Keratinocyte (primary cell): ENCODE results near the gene BFSP2. TPM values are rescaled to one million over a fixed set of nuclear protein-coding genes. Genes with fewer than 3 reads are reported as not detected.

Experiments used
- DNase-seq: peaks from one replicate; pipeline ENCODE4 v3.0.0-alpha.2; 2011; ENCODE audit warnings: low read depth, missing footprints, low spot score
- FAIRE-seq: peaks from 2 replicates; lab custom pipeline; 2011; peaks lifted over from hg19 to GRCh38; lab: Jason Lieb, UNC
- H2AFZ ChIP-seq: 2 replicates; pipeline ENCODE4 v1.6.0; 2012; ENCODE audit warnings: low read length, control low read depth, inconsistent platforms; ENCODE audit not compliant: control insufficient read depth
- H3K27ac ChIP-seq: 2 replicates; pipeline ENCODE4 v1.5.1; 2011; ENCODE audit warnings: low read length; ENCODE audit not compliant: control insufficient read depth, insufficient read depth
- H3K27me3 ChIP-seq: 3 replicates; pipeline ENCODE4 v1.6.0; 2011; ENCODE audit warnings: low read length; ENCODE audit not compliant: control insufficient read depth, insufficient read depth; ENCODE audit errors: extremely low read depth
- H3K36me3 ChIP-seq, 2 experiments: 2 replicates in 1 of 2; 3 replicates in 1 of 2; pipeline ENCODE4 v1.5.1; 2011; ENCODE audit warnings: low read length in 2 of 2, mild to moderate bottlenecking in 1 of 2; ENCODE audit not compliant: control insufficient read depth in 2 of 2, insufficient read depth in 2 of 2; ENCODE audit errors: extremely low read depth in 1 of 2
- H3K4me1 ChIP-seq: 3 replicates; pipeline ENCODE4 v1.5.1; 2011; ENCODE audit warnings: low read length; ENCODE audit not compliant: control insufficient read depth, insufficient read depth; ENCODE audit errors: extremely low read depth
- H3K4me2 ChIP-seq: 3 replicates; pipeline ENCODE4 v1.6.0; 2011; ENCODE audit warnings: low read depth, low read length; ENCODE audit not compliant: control insufficient read depth, insufficient read depth; ENCODE audit errors: extremely low read depth
- H3K4me3 ChIP-seq, 3 experiments: fragments of 200-600 bp in 1 of 3; sonication (generic) in 1 of 3; 2 replicates in 2 of 3; 3 replicates in 1 of 3; pipeline ENCODE4 v1.5.1; 2011 to 2016; ENCODE audit warnings: low read length in 3 of 3, mild to moderate bottlenecking in 3 of 3, control low read depth in 2 of 3, inconsistent platforms in 1 of 3, low read depth in 1 of 3, mixed read lengths in 1 of 3, mixed run types in 1 of 3, moderate library complexity in 1 of 3; ENCODE audit not compliant: control insufficient read depth in 2 of 3, insufficient read depth in 2 of 3; ENCODE audit errors: extremely low read depth in 1 of 3
- H3K79me2 ChIP-seq: 2 replicates; pipeline ENCODE4 v1.6.0; 2012; ENCODE audit warnings: low read length; ENCODE audit not compliant: control insufficient read depth, insufficient read depth
- H3K9ac ChIP-seq: 3 replicates; pipeline ENCODE4 v1.6.0; 2011; ENCODE audit warnings: low read length; ENCODE audit not compliant: control insufficient read depth, insufficient read depth; ENCODE audit errors: extremely low read depth
- H3K9me1 ChIP-seq: 3 replicates; pipeline ENCODE4 v1.6.0; 2011; ENCODE audit warnings: low read length; ENCODE audit not compliant: control insufficient read depth, insufficient read depth; ENCODE audit errors: extremely low read depth
- H3K9me3 ChIP-seq: 2 replicates; pipeline ENCODE4 v1.5.1; 2012; ENCODE audit warnings: low read depth, low read length; ENCODE audit not compliant: control insufficient read depth
- H4K20me1 ChIP-seq: 3 replicates; pipeline ENCODE4 v1.6.0; 2011; ENCODE audit warnings: low read length; ENCODE audit not compliant: control insufficient read depth, insufficient read depth; ENCODE audit errors: extremely low read depth
- EZH2 ChIP-seq: IDR thresholded peaks from one replicate; pipeline ENCODE4 v1.6.1; 2012; ENCODE audit warnings: inconsistent platforms, mild to moderate bottlenecking, low read length, moderate library complexity
- dilution Hi-C: fragments of 300-500 bp; cut with MboI; formaldehyde crosslinking; loops from one replicate; pipeline ENCODE4 v1.7.0; 2020; ENCODE audit warnings: low sequenced_read_pairs; ENCODE audit not compliant: extremely low pct_ligation_motif_present
- polyA plus RNA-seq, 5 experiments: library from polyadenylated mRNA; depleted of rRNA in 3 of 5; stranded (reverse) in 3 of 5; stranded (forward) in 1 of 5; unstranded in 1 of 5; fragments of >200 nt; gene quantifications; 1 replicate in 1 of 5; 2 replicates in 3 of 5; 3 replicates in 1 of 5; pipeline versions ENCODE4 v1.2.1 to v1.2.3, GENCODE V29; 2011 to 2012; ENCODE audit warnings: missing spikeins in 2 of 5, low read depth in 1 of 5, low replicate concordance in 1 of 5
- TF ChIP-seq, protein P1 (sequence below), 3 experiments: IDR thresholded peaks in 1 of 3; conservative IDR thresholded peaks in 1 of 3; optimal IDR thresholded peaks in 1 of 3; 2 replicates in 2 of 3; 3 replicates in 1 of 3; pipeline versions ENCODE3 to v1.5.1; 2011; ENCODE audit warnings: low read length in 3 of 3, mild to moderate bottlenecking in 3 of 3, moderate library complexity in 2 of 3, control low read depth in 1 of 3, inconsistent platforms in 1 of 3; ENCODE audit not compliant: insufficient read depth in 2 of 3; ENCODE audit errors: extremely low read depth in 1 of 3

BFSP2 gene
- polyA plus RNA-seq, 1 donor (not counting 4 experiments of a cell fraction or from before 2014, with no cell fraction given) = not detected

DNA sequence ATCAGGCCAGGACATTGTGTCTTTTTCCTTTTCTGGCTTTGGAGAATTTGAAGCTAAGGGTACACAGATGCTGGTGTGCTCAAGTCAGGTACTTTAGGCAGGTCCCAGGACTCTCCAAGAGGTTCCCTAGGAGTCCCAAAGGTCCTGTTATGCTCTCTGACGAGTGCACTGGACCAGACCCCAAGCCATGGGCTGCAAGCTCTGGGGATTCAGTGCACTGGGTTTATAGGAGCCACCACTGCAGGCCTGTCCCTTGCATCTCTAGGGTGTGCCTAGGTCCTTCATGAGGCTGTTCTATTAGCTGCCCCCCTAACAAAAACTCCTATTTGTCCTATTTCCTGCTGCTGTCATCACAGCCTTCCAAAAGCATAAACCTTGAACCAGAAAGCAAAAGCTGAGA lies 31.9 kb upstream of the BFSP2 start:
- no peak overlapping the region for H3K9ac ChIP-seq
- no peaks in the 10 kb centered on the region for H3K4me1 ChIP-seq
- no peak overlapping the region for H2AFZ ChIP-seq
- DNase-seq (no peak), FAIRE-seq (no peak)
- H3K9me3 ChIP-seq = no peaks in the 10 kb centered on the region
- TF ChIP-seq, protein P1, sequence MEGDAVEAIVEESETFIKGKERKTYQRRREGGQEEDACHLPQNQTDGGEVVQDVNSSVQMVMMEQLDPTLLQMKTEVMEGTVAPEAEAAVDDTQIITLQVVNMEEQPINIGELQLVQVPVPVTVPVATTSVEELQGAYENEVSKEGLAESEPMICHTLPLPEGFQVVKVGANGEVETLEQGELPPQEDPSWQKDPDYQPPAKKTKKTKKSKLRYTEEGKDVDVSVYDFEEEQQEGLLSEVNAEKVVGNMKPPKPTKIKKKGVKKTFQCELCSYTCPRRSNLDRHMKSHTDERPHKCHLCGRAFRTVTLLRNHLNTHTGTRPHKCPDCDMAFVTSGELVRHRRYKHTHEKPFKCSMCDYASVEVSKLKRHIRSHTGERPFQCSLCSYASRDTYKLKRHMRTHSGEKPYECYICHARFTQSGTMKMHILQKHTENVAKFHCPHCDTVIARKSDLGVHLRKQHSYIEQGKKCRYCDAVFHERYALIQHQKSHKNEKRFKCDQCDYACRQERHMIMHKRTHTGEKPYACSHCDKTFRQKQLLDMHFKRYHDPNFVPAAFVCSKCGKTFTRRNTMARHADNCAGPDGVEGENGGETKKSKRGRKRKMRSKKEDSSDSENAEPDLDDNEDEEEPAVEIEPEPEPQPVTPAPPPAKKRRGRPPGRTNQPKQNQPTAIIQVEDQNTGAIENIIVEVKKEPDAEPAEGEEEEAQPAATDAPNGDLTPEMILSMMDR (optimal IDR thresholded peaks at IDR 0.05 in 1 of 3, IDR thresholded peaks at IDR 0.05 in 1 of 3, conservative IDR thresholded peaks at IDR 0.05 in 1 of 3; ENCODE audit: extremely low read depth in 1 of 3, insufficient read depth in 2 of 3, low read length in 3 of 3) = no peak
- no peak for TF ChIP-seq EZH2
- H3K27ac ChIP-seq = no peak overlapping the region
- no peak overlapping the region for H3K4me2 ChIP-seq
- peaks cover 8% of the 10 kb centered on the region for H3K27me3 ChIP-seq
- no peaks in the 10 kb centered on the region for H4K20me1 ChIP-seq
- H3K9me1 ChIP-seq = no peaks in the 10 kb centered on the region
- no peak overlapping the region for H3K4me3 ChIP-seq
- dilution Hi-C loops = no loop called here
- H3K36me3 ChIP-seq = no peaks in the 10 kb centered on the region
- H3K79me2 ChIP-seq = no peaks in the 10 kb centered on the region

DNA sequence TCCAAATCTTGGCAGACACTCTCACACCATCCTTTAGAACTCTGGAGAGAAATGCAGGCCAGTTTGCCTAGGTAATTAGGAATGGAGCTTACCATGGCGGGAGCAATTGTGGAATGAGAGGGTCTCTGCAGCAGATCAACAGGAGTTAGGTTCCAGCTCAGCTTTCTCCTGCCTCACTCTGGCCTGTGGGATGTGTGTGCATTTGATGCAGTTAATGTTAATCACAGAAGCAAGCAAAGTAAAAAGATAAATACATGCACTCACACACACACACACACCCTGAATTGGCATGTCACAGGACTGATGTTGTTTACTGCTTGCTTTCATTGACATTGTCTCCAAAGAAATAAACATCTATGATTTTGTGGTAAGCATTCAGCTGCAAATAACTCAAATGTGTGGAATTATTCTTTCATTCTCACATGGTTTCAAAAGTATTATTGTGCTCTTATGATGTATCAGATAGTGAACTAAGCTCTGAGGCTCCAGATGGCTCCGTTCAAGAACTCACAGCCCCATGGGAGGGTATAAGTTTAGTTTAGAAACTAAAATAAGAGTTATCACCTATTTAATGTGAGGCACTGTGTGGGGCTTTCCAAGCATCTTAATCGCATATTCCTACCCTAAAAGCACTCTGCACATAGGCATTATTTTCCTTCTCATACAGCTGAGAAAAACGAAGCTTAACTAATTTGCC lies 31.3 kb upstream of the BFSP2 start:
- no peak for FAIRE-seq
- no peaks in the 10 kb centered on the region for H3K36me3 ChIP-seq
- no peak overlapping the region for H3K4me3 ChIP-seq
- H3K4me1 ChIP-seq = no peaks in the 10 kb centered on the region
- peaks cover 8% of the 10 kb centered on the region for H3K27me3 ChIP-seq
- dilution Hi-C loops = no loop called here
- no peak for TF ChIP-seq EZH2
- TF ChIP-seq, protein P1 (optimal IDR thresholded peaks at IDR 0.05 in 1 of 3, IDR thresholded peaks at IDR 0.05 in 1 of 3, conservative IDR thresholded peaks at IDR 0.05 in 1 of 3; ENCODE audit: extremely low read depth in 1 of 3, insufficient read depth in 2 of 3, low read length in 3 of 3) = no peak
- H4K20me1 ChIP-seq = no peaks in the 10 kb centered on the region
- H2AFZ ChIP-seq = no peak overlapping the region
- H3K9ac ChIP-seq = no peak overlapping the region
- no peaks in the 10 kb centered on the region for H3K79me2 ChIP-seq
- no peak overlapping the region for H3K27ac ChIP-seq
- H3K4me2 ChIP-seq = no peak overlapping the region
- H3K9me3 ChIP-seq = no peaks in the 10 kb centered on the region
- no peaks in the 10 kb centered on the region for H3K9me1 ChIP-seq
- no peak for DNase-seq
